Common myeloid progenitor, CD34-positive (primary cell): Measurements from ENCODE around the gene TREH.
"Not testable (repeated sequence)": the region's sequence is repeated elsewhere in the genome, so short reads cannot be mapped to it uniquely, and the experiment has no call there.

Source experiments
- CTCF ChIA-PET: fragments of 350-600 bp; sonication (Branson Sonifier 250); formaldehyde crosslinking; loops from one replicate; lab custom pipeline; 2021; ENCODE audit warnings: antibody characterized with exemption; lab: Charles Lee
- POLR2A ChIA-PET: fragments of 350-600 bp; sonication (Branson Sonifier 250); formaldehyde crosslinking; loops from one replicate; lab custom pipeline; 2021; ENCODE audit warnings: antibody characterized with exemption; lab: Charles Lee
- DNase-seq, 3 donors: peaks; one replicate each; pipeline versions ENCODE4 v3.0.0 to v3.0.0-alpha.2; 2013
- H3K27ac ChIP-seq, 2 experiments: 1 replicate in 1 of 2; 2 replicates in 1 of 2; pipeline ENCODE4 v1.7.0; 2013; ENCODE audit warnings: inconsistent platforms in 2 of 2, low read length in 2 of 2, mild to moderate bottlenecking in 2 of 2, low read depth in 1 of 2, moderate library complexity in 1 of 2; ENCODE audit not compliant: severe bottlenecking in 2 of 2, insufficient read depth in 1 of 2, poor library complexity in 1 of 2
- H3K27me3 ChIP-seq, 5 experiments: replicated peaks in 2 of 5; 1 replicate in 3 of 5; 2 replicates in 2 of 5; pipeline versions ENCODE4 v1.6.1 to v1.7.0; 2013; ENCODE audit warnings: low read length in 4 of 5, mild to moderate bottlenecking in 2 of 5, moderate library complexity in 2 of 5, inconsistent platforms in 1 of 5; ENCODE audit not compliant: insufficient read depth in 5 of 5, control insufficient read depth in 4 of 5
- H3K36me3 ChIP-seq, 4 experiments: 1 replicate in 2 of 4; 2 replicates in 2 of 4; pipeline versions ENCODE4 v1.6.1 to v1.7.0; 2013; ENCODE audit warnings: low read length in 3 of 4, control low read depth in 1 of 4, mild to moderate bottlenecking in 1 of 4; ENCODE audit not compliant: control insufficient read depth in 4 of 4, insufficient read depth in 4 of 4
- H3K4me1 ChIP-seq, 4 experiments: 1 replicate in 3 of 4; 2 replicates in 1 of 4; pipeline versions ENCODE4 v1.6.1 to v1.7.1; 2013; ENCODE audit warnings: low read length in 3 of 4, mild to moderate bottlenecking in 3 of 4, control low read depth in 1 of 4, inconsistent platforms in 1 of 4, moderate library complexity in 1 of 4; ENCODE audit not compliant: control insufficient read depth in 4 of 4, insufficient read depth in 4 of 4; ENCODE audit errors: control extremely low read depth in 1 of 4
- H3K4me3 ChIP-seq, 7 experiments: 1 replicate in 4 of 7; 2 replicates in 3 of 7; pipeline versions ENCODE4 v1.5.1 to v1.7.0; 2013; ENCODE audit warnings: mild to moderate bottlenecking in 7 of 7, low read length in 6 of 7, moderate library complexity in 6 of 7, inconsistent platforms in 2 of 7, low read depth in 2 of 7, control low read depth in 1 of 7; ENCODE audit not compliant: insufficient read depth in 4 of 7, control insufficient read depth in 1 of 7; ENCODE audit errors: extremely low read depth in 1 of 7
- H3K9me3 ChIP-seq, 5 experiments: 1 replicate in 4 of 5; 2 replicates in 1 of 5; pipeline versions ENCODE4 v1.6.1 to v1.7.1; 2013; ENCODE audit warnings: low read length in 4 of 5, mild to moderate bottlenecking in 2 of 5, inconsistent platforms in 1 of 5, low read depth in 1 of 5, moderate library complexity in 1 of 5; ENCODE audit not compliant: control insufficient read depth in 4 of 5, insufficient read depth in 2 of 5; ENCODE audit errors: control extremely low read depth in 1 of 5
- WGBS: methylation state at CpG from one replicate; pipeline ENCODE4 v1.1.5; 2013; ENCODE audit not compliant: insufficient coverage; 5-methylcytosine and 5-hydroxymethylcytosine counted together

The TREH gene

DNA sequence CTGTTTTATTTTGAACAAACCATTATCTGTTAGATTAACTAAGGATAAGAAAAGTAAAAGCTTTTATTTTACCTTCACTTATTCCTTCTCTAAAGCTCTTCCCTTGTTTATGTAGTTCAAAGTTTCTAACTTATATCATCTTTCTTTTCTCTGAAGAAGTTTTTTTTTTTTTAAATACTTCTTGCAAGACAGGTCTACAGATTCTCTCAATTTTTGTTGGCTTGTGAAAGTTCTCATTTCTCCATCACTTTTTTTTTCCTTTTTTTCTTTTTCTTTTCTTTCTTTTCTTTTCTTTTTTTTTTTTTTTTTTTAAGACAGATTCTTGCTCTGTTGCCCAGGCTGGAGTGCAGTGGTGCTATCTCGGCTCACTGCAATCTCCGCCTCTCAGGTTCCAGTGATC is 4.7 kb upstream of the TREH start:
- CTCF ChIA-PET, result no interaction called here
- no peak overlapping the region for H3K4me3 ChIP-seq
- H3K27ac ChIP-seq, result no peak overlapping the region
- peaks cover 0 to 4% (median under 1%) of the 10 kb centered on the region in 4 experiments for H3K4me1 ChIP-seq
- H3K36me3 ChIP-seq, result no peaks in the 10 kb centered on the region
- POLR2A ChIA-PET, result no interaction called here
- H3K9me3 ChIP-seq, result no peaks in the 10 kb centered on the region
- no peaks in the 10 kb centered on the region for H3K27me3 ChIP-seq
- WGBS, result 81% methylated on average over 2 of the region's 2 CpGs
- DNase-seq, result no peak

DNA sequence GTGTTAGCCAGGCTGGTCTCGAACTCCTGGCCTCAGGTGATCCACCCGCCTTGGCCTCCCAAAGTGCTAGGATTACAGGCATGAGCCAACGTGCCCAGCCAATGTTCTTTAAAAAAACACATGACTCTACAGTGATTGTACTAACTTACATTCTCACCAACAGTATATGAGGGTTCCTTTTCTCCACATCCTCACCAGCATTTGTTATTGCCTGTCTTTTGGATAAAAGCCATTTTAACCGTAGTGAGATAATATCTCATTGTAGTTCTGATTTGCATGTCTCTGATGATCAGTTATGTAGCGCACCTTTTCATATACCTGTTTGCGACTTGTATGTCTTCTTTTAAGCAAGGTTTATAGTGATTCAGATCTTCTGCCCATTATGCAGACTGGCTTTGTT is 3.5 kb upstream of the TREH start:
- POLR2A ChIA-PET, H3K27ac ChIP-seq, CTCF ChIA-PET, H3K4me3 ChIP-seq, DNase-seq, H3K4me1 ChIP-seq, H3K27me3 ChIP-seq, H3K9me3 ChIP-seq, H3K36me3 ChIP-seq: not testable (repeated sequence)
- WGBS, result 80% methylated on average over 1 of the region's 6 CpGs

DNA sequence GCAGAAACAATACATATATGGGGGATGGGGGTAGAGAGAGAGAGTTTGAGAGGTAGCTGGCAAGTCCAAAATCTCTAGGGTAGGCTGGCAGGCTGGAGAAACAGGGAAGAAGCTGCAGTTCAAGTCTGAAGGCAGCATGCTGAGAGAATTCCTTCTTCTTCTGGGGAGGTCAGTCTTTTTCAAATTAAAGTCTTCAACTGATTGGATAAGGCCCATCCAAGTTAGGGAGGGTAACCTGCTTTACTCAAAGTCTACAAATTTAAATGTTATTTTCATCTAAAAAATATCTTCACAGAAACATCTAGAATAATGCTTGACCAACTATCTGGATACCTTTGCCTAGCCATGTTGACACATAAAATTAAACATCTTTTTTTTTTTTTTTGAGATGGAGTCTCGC is 2.9 kb upstream of the TREH start:
- Histone ChIP-seq H3K4me1 (no peaks in the 10 kb centered on the region), H3K27me3 (no peaks in the 10 kb centered on the region), H3K36me3 (no peaks in the 10 kb centered on the region), H3K4me3 (no peak overlapping the region), H3K9me3 (no peaks in the 10 kb centered on the region), H3K27ac (no peak overlapping the region)
- CTCF ChIA-PET, result no interaction called here
- POLR2A ChIA-PET, result no interaction called here
- no peak for DNase-seq
- no CpG with 5 or more reads among the region's 1 CpG for WGBS

DNA sequence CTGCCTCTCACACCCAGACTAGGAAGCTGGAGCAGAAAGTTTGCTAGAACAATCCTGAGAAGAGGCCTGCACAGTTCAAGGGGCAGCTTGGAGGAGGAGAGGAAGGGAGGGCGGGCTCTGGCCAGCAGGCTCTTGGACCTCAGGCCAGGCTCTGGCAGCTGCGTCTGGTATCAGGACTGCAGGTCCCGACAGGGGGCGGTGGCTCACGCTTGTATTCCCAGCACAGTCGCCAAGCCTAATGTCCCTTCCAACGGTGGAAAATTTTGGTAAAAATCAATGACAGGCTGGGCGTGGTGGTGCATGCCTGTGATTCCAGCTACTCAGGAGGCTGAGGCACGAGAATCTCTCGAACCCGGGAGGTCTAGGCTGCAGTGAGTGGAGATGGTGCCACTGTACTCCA is 542 bp downstream of the TREH start:
- ChIA-PET CTCF (interaction anchor here (0.6 to 1.7 kb wide), 3 partner anchors 9 to 278 kb away, joined by 3 read pairs; partner anchors contain the start of gene UPK2), POLR2A (interaction anchor here (0.7 kb wide), 1 partner anchor 123 kb away, joined by 3 read pairs; no protein-coding TSS in a partner anchor)
- not testable (repeated sequence) for H3K9me3 ChIP-seq, H3K4me1 ChIP-seq, H3K27me3 ChIP-seq, H3K4me3 ChIP-seq, DNase-seq, H3K36me3 ChIP-seq, H3K27ac ChIP-seq
- WGBS, result 72% methylated on average over 11 of the region's 11 CpGs

DNA sequence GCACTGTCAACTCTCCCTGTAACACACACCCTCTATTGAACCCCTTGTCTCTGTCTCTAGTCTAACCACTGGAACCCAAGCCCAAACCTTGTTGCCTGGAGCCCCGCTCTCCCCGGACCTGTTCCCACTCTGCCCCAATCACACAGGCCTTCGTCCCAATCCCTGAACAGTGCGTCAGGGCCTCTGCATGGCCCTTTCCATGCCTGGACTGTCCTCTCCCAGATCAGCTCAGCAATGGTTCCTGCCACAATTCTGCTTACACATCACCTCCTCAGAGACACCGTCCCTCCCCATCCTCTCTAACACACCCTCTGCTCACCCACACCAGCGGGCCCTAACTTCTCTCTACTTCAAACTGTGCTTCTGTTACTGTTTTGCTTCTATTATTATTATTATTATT is 1.5 kb downstream of the TREH start:
- H3K9me3 ChIP-seq, result peaks cover 0 to 6% (median 5%) of the 10 kb centered on the region in 5 experiments
- H3K27me3 ChIP-seq, result peaks cover 0 to 2% (median 0%) of the 10 kb centered on the region in 5 experiments
- ChIA-PET CTCF (interaction anchor here (0.9 kb wide), 1 partner anchor 83 kb away, joined by 4 read pairs; no protein-coding TSS in a partner anchor), POLR2A (interaction anchor here (0.7 kb wide), 1 partner anchor 124 kb away, joined by 3 read pairs; no protein-coding TSS in a partner anchor)
- WGBS, result 100% methylated on average over 4 of the region's 6 CpGs
- H3K27ac ChIP-seq, result no peak overlapping the region
- no peak for DNase-seq
- no peaks in the 10 kb centered on the region for H3K36me3 ChIP-seq
- H3K4me3 ChIP-seq, result no peak overlapping the region
- H3K4me1 ChIP-seq, result no peaks in the 10 kb centered on the region

DNA sequence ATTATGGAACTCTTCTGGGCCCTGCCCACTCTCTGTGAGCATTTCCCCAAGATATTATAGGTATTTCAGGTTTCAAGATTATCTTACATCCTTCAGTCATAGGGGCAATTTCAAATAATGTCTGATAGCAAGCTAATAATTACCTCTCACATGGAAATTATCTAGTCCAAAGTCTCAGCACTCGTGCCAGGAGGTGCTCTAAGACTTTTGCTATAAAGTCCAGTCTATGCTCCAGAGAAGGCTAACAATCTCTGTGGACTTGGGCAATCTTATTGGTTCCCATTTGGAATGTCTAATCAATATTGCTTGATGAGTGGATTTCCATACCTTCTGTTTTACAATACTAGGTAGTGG is 5.4 kb downstream of the TREH start:
- peaks cover 0 to 9% (median 5%) of the 10 kb centered on the region in 5 experiments for H3K9me3 ChIP-seq
- peaks cover 0 to 2% (median 0%) of the 10 kb centered on the region in 5 experiments for H3K27me3 ChIP-seq
- no peaks in the 10 kb centered on the region for H3K36me3 ChIP-seq
- DNase-seq, result no peak
- ChIA-PET CTCF (interaction anchor here (0.7 to 1.2 kb wide), 3 partner anchors 14 to 17 kb away, joined by 3 to 5 read pairs (median 3); no protein-coding TSS in a partner anchor), POLR2A (no interaction called here)
- WGBS, result 100% methylated on average over 1 of the region's 1 CpG
- no peak overlapping the region for H3K4me3 ChIP-seq
- no peak overlapping the region for H3K27ac ChIP-seq
- no peaks in the 10 kb centered on the region for H3K4me1 ChIP-seq

DNA sequence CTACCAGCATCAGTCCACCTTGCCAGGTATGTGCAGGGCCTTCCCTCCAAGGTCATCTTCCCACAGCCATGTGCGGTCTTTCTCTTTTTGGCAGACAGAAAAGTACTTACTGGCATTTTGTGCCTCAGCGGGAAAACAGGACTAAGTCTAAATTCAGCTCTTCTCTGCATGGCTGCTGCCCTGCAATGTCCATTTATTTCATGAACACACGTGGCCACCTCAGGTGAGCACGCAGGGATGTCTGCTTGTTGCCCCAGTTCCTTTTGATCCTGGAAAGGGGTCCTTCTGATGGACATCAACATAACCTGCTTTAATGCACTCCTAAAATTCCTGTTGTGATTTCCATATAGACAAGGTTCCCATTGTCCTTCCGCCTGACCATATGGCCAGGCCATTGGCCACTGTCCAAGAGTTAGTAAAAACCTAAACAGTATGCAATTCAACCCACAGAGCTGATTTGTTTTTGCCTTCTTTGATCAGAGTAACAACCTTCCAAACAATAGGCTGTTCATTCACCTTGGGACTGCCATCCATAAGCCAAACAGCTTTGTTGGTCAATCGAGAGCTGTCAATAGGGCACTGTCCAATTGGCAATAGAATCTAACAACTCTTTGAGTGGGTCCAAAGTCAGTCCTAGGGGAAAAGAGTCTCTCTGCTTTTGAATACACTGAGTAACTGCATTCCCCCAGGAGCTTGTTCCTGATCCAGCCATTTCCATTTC is 5.9 kb downstream of the TREH start:
- CTCF ChIA-PET, result interaction anchor here (0.7 to 1.2 kb wide), 3 partner anchors 13 to 17 kb away, joined by 3 to 5 read pairs (median 3); no protein-coding TSS in a partner anchor

More for the DNA sequence above, 5.9 kb downstream of the TREH start:
- Histone ChIP-seq H3K9me3 (peaks cover 0 to 9% (median 5%) of the 10 kb centered on the region in 5 experiments), H3K36me3 (no peaks in the 10 kb centered on the region), H3K27me3 (peaks cover 0 to 2% (median 0%) of the 10 kb centered on the region in 5 experiments), H3K4me1 (no peaks in the 10 kb centered on the region), H3K27ac (no peak overlapping the region), H3K4me3 (no peak overlapping the region)
- POLR2A ChIA-PET, result no interaction called here
- 97% methylated on average over 6 of the region's 6 CpGs for WGBS
- no peak for DNase-seq
